ENCODE measurements around the gene NPR2.

Gene NPR2

DNA sequence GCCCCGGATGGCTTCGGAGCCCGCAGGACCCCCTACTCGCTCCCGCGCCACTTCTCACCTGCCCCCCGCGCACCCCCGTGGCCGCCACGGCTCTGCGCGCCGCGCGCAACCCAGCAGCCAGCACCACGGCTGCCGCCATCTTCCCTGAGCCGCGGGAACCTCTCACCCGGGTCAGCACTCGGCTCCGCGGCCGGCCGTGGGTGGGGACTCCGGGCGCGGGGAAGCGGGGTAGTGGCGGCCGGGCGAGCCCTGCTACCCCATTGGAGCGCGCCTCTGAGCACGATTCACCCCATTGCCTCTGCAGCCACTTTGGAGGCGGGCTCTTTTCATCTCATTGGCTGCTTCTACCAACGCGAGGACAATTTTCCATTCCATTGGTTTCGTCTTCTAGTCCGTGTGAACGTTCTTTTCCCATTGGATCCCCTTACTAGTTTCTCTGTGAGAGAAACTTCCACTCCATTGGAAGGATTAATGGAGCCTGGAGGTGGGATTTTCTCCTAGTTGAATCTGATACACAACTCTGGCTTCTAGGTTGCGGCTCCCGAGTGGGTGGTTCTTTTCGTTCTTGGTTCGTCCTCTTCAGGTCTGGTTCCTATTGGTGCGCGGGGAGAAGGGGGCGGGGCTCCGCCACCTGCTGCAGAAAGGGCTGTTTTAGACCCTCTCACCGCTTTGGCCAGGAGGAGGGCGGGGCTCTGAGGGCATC lies 23.6 kb downstream of the NPR2 start, which contains the start of gene HINT2:
Gene HINT2, minus strand, starts transcription at position 202 of the 703 bp plus-strand sequence. Its CDS starts 63 bp downstream, at position 139.
- peak; percentile 99 for DNase-seq (ENCODE audit: low read depth in 2 of 2)
- TF ChIP-seq, protein P1, sequence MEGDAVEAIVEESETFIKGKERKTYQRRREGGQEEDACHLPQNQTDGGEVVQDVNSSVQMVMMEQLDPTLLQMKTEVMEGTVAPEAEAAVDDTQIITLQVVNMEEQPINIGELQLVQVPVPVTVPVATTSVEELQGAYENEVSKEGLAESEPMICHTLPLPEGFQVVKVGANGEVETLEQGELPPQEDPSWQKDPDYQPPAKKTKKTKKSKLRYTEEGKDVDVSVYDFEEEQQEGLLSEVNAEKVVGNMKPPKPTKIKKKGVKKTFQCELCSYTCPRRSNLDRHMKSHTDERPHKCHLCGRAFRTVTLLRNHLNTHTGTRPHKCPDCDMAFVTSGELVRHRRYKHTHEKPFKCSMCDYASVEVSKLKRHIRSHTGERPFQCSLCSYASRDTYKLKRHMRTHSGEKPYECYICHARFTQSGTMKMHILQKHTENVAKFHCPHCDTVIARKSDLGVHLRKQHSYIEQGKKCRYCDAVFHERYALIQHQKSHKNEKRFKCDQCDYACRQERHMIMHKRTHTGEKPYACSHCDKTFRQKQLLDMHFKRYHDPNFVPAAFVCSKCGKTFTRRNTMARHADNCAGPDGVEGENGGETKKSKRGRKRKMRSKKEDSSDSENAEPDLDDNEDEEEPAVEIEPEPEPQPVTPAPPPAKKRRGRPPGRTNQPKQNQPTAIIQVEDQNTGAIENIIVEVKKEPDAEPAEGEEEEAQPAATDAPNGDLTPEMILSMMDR (IDR thresholded peaks at IDR 0.05; ENCODE audit: low read depth, low read length), result no peak
- peak within 1 kb of the TSS; percentile 83 to 87 for H3K4me3 ChIP-seq (replicated peaks in 1 of 2; ENCODE audit: low read depth in 2 of 2, low read length in 2 of 2)

DNA sequence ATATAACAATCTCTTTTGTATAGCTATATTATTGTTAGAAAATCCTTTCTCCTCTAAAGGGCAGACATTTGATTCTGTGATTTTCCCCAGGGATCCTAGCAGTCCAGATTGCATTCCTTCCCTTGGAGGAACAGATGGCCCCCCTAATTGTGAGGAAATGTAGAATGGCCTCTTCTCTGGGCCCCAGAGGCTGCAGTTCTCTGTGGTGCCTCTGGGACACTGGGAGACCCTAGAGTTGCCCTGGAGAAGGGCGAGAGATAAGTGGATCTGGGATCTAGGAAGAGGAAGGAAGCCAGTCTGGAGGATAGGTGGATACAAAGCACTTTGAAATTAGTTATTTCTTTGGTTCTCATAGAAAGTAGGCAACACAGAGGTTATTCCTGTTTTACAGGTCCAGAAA lies 25.3 kb downstream of the NPR2 start:
- no peak for DNase-seq (ENCODE audit: low read depth in 2 of 2)
- TF ChIP-seq, protein P1 (IDR thresholded peaks at IDR 0.05; ENCODE audit: low read depth, low read length), result no peak
- no peak overlapping the region for H3K4me3 ChIP-seq (replicated peaks in 1 of 2; ENCODE audit: low read depth in 2 of 2, low read length in 2 of 2)

DNA sequence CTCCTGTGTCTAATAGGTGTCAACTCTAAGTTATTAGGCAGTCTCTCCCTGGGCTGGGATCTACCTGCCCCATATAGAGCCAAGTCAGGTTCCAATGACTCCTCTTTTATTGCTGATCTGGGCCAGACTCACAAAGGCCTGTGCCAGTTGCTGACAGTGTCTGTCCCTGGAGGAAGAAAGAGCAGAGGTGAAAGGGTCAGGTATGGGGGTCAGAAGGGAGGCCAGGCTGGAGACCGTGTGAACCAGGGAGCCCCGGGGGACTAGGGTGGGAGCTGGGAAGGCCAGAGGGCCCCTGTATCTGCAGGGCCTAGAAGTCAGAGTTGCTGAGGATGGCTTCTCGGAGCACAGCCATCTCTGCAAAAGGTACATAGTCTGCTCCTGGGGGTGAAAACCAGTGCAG lies 26.9 kb downstream of the NPR2 start:
- TF ChIP-seq, protein P1 (IDR thresholded peaks at IDR 0.05; ENCODE audit: low read depth, low read length), result no peak
- no peak for DNase-seq (ENCODE audit: low read depth in 2 of 2)
- H3K4me3 ChIP-seq (replicated peaks in 1 of 2; ENCODE audit: low read depth in 2 of 2, low read length in 2 of 2), result no peak overlapping the region

DNA sequence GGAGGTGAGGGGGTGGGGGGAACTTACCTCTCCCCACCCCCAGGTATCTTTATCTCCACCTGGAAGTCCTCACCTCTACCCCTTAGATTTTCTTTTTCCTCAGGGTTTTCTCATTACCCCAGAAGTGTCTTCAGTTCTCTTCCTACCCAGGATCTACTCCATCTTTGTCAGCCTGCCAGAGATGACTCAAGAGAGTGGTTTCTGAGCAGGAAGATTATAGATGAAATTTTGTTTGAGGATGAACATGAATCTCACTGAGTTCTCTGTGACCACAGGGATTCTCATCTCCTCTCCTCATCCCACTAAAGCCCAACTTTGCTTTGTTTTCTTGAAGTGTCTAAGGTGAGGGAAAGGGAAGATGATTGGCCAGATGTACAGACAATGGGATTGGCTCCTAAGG lies 28.7 kb downstream of the NPR2 start:
- TF ChIP-seq, protein P1 (IDR thresholded peaks at IDR 0.05; ENCODE audit: low read depth, low read length), result no peak
- H3K4me3 ChIP-seq (replicated peaks in 1 of 2; ENCODE audit: low read depth in 2 of 2, low read length in 2 of 2), result no peak overlapping the region
- DNase-seq (ENCODE audit: low read depth in 2 of 2), result peak; percentile 62 to 72

DNA sequence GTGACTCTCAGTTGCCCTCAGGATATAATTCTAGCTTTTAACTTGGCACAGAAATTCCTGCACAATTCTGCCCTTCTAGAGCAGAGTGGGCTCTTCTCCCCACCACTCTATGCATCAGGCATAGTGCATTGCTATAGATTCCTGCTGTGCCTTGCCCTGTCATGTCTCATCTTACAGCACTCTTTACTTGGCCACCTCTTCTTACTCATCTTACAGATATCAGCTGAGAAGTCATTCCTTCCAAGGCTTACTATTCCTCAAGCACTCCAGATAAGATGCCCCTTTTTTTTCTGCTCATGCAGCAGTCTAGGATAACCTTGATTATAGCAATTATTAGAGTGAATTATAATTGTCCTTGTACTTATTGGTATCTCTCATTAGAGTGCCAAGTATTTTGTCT lies 31.5 kb downstream of the NPR2 start:
- TF ChIP-seq, protein P1 (IDR thresholded peaks at IDR 0.05; ENCODE audit: low read depth, low read length), result no peak
- DNase-seq (ENCODE audit: low read depth in 2 of 2), result no peak
- H3K4me3 ChIP-seq (replicated peaks in 1 of 2; ENCODE audit: low read depth in 2 of 2, low read length in 2 of 2), result no peak overlapping the region

DNA sequence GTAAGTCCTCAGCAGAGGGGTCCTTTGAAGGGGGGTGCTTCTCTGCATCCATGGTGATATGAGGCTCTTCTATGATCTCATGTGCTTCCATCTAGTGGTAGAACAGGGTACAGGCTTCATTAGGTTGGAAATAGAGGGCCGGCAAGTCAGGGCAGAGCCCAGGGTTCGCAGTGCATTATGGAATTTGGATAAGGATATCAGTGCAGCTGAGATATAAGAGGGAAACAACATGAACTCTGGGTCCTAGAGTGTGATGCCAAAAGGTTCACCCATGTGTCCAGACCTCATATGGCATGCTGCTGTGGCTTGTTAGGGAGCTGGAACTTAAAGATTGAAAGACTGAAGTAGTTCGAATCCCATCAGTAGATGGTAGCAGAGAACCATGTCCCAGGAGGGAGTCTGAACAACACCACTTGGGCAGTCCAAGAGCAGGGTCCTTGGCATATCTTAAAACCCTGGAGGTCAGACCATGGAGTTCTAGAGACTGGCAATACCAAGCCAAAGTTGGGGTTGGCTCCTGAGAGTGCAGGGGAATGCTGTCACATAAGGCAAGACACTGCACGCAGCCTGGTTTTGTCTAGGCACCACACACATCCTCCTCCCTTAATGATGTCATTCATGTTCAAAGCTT lies 34.8 kb downstream of the NPR2 start:
- peak; percentile 82 to 83 for DNase-seq (ENCODE audit: low read depth in 2 of 2)
- TF ChIP-seq, protein P1 (IDR thresholded peaks at IDR 0.05; ENCODE audit: low read depth, low read length), result peak; percentile 80
- no peak overlapping the region for H3K4me3 ChIP-seq (replicated peaks in 1 of 2; ENCODE audit: low read depth in 2 of 2, low read length in 2 of 2)

All from cardiac fibroblast (primary cell).